ENCODE data around the gene GIT1. TPM values are rescaled to one million over a fixed set of nuclear protein-coding genes. Genes with fewer than 3 reads are reported as not detected.

Gene GIT1
- total and polyA plus RNA-seq, 8 donors: 17.7 to 67.2 (median 28.7) TPM

DNA sequence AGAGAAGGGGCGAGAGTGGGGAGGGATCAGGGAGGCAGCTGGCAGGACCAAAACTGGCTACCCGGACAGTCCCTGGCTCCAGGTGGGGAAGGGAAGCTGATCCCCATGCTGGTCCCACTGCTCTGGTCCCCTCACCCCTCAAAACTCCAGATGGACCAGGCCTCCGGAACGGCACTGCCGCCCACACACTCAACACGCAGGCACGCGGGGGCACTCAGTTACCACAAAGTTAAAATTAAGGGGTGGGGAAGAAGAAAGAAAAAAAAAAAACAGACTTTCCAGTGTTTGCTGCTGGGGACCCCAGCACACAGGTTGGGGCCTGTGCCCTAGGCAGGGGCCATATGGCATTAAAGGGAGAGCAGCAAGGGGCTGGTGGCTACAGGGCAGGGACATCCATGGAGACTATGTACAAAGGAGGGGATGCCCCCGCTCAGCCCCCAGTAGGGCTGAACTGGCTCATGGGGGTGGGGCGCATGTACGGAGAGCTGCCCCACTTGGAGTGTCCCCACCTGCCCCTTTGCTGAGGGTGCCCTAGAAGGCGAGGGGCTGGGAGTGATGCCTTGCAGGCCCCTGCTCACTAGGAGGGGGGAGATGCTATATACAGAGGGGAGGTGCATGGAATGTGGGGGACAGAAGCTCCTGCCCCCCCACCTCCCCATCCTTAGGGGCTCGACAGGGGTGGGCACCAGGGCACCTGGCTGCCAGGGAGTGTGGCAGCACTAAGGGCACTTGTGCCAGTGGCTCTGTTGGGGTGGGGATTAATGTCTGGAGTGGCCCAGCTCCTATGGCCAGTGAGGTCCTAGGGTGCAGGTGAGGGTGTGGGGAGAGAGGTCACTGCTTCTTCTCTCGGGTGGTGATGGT lies 15.3 kb downstream of the GIT1 start:
- intact Hi-C loops (cut with DNase I; ENCODE audit: low total_unique reads): no loop called here
- no peak for DNase-seq
- 84 to 89% (median 88%) methylated on average over 13 to 14 of the region's 14 CpGs for WGBS, 5 donors
- Histone ChIP-seq H3K27me3 (no peaks in the 10 kb centered on the region), H3K27ac (peak overlapping the region in 4 of 5 donors; percentile 6 to 38 (median 27)), H3K4me1 (peaks cover 24 to 67% (median 63%) of the 10 kb centered on the region in 4 donors), H3K9me3 (no peaks in the 10 kb centered on the region), H3K4me3 (no peak overlapping the region), H3K36me3 (peaks cover 36 to 68% (median 61%) of the 10 kb centered on the region in 4 donors)
- no peak for TF ChIP-seq POLR2AphosphoS5 (IDR thresholded peaks at IDR 0.05)
- TF ChIP-seq, protein P1, sequence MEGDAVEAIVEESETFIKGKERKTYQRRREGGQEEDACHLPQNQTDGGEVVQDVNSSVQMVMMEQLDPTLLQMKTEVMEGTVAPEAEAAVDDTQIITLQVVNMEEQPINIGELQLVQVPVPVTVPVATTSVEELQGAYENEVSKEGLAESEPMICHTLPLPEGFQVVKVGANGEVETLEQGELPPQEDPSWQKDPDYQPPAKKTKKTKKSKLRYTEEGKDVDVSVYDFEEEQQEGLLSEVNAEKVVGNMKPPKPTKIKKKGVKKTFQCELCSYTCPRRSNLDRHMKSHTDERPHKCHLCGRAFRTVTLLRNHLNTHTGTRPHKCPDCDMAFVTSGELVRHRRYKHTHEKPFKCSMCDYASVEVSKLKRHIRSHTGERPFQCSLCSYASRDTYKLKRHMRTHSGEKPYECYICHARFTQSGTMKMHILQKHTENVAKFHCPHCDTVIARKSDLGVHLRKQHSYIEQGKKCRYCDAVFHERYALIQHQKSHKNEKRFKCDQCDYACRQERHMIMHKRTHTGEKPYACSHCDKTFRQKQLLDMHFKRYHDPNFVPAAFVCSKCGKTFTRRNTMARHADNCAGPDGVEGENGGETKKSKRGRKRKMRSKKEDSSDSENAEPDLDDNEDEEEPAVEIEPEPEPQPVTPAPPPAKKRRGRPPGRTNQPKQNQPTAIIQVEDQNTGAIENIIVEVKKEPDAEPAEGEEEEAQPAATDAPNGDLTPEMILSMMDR (IDR thresholded peaks at IDR 0.05): no peak

DNA sequence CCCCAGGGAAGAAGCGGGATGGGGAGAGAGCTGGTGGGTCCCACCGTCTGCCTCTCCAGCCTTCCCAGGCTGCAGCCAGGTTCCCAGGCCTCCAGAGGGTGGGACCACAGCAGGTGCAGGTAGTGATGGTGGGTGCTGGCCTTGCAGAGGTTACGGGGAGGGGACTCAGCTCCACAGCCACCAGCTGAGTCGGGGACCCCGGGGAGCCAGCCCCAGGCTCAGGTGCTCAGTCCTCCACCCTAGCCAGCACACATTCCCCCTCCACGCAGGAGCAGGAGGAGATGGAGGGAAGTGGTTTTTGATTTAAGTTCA lies 15.9 kb downstream of the GIT1 start:
- TF ChIP-seq POLR2AphosphoS5 (IDR thresholded peaks at IDR 0.05) (no peak), POLR2A (IDR thresholded peaks at IDR 0.05) (no peak), EP300 (IDR thresholded peaks at IDR 0.05) (no peak)
- TF ChIP-seq, protein P1 (IDR thresholded peaks at IDR 0.05): no peak
- H3K9me3 ChIP-seq: no peaks in the 10 kb centered on the region
- intact Hi-C loops (cut with DNase I; ENCODE audit: low total_unique reads): no loop called here
- H3K4me1 ChIP-seq: peaks cover 26 to 72% (median 67%) of the 10 kb centered on the region in 4 donors
- H3K4me3 ChIP-seq: no peak overlapping the region
- H3K27me3 ChIP-seq: no peaks in the 10 kb centered on the region
- 76 to 86% (median 83%) methylated on average over 5 to 6 of the region's 6 CpGs for WGBS, 5 donors
- DNase-seq: no peak
- peak overlapping the region in 1 of 5 donors; percentile 18 for H3K27ac ChIP-seq
- peaks cover 36 to 62% (median 55%) of the 10 kb centered on the region in 4 donors for H3K36me3 ChIP-seq

DNA sequence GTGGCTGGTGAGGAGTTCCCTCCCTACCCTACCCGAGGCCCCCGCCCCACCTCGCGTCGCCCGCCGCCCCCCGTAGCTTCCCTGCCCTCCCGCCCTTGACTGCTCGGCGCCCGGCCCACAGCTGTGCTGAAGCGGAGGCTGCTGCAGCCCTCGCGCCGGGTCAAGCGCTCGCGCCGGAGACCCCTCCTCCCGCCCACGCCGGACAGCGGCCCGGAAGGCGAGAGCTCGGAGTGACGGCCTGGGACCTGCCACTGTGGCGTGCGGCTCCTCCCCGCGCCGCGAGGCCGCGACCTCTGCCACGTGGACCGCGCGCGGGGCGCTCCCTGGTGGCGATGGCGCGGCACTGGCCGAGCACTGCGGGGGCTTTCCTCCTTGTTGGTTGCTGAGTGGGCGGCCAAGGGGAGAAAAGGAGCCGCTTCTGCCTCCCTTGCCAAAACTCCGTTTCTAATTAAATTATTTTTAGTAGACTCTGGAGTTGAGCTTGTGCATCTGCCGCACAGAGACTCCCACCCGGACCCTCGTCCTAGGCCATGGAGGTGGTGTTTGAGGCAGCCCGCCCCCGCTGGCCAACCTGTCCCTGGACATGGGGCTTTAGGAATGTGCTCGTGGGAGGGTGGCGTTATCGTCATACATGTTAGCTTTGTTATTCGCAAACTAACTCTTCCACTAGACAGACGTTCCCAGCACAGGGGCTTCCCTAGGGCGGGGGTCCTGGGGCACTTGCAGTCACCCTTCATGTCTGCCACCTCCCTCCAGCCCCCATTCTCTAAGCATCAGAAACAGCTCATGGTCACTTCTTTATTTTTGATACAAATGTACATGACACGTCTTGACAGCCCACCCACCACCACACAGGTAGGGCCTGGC lies 16.5 kb downstream of the GIT1 start:
- H3K27ac ChIP-seq: peak overlapping the region in 3 of 5 donors; percentile 20 to 48 (median 45)
- H3K9me3 ChIP-seq: no peaks in the 10 kb centered on the region
- intact Hi-C loops (cut with DNase I; ENCODE audit: low total_unique reads): no loop called here
- 30 to 42% (median 37%) methylated on average over 25 to 62 of the region's 62 CpGs for WGBS, 5 donors
- H3K4me3 ChIP-seq: peak overlapping the region; percentile 23 to 46 (median 34)
- H3K27me3 ChIP-seq: no peaks in the 10 kb centered on the region
- peaks cover 34 to 56% (median 49%) of the 10 kb centered on the region in 4 donors for H3K36me3 ChIP-seq
- H3K4me1 ChIP-seq: peaks cover 26 to 69% (median 68%) of the 10 kb centered on the region in 4 donors
- peak; percentile 52 to 89 for DNase-seq
- TF ChIP-seq, protein P1 (IDR thresholded peaks at IDR 0.05): peak in 5 of 7 experiments; percentile 16 to 73 (median 70)
- TF ChIP-seq POLR2A (IDR thresholded peaks at IDR 0.05) (no peak), POLR2AphosphoS5 (IDR thresholded peaks at IDR 0.05) (peak in 2 of 3 donors; percentile 17 to 49), EP300 (IDR thresholded peaks at IDR 0.05) (no peak)

All from stomach (tissue), 9 donors.